Mammary epithelial cell (primary cell): ENCODE measurements around the gene WSB1.

ENCODE experiments used
- EZH2 ChIP-seq: IDR thresholded peaks from 2 replicates; pipeline ENCODE4 v1.6.1; 2012; ENCODE audit warnings: low read length, inconsistent platforms, borderline replicate concordance
- TF ChIP-seq, protein P1 (sequence below), 2 donors: IDR thresholded peaks in 1 of 2; conservative IDR thresholded peaks in 1 of 2; 2 replicates each; pipeline ENCODE4 v1.5.1; 2011 to 2012; ENCODE audit warnings: inconsistent platforms in 2 of 2, low read length in 2 of 2, mild to moderate bottlenecking in 2 of 2, control low read depth in 1 of 2, low read depth in 1 of 2; ENCODE audit not compliant: insufficient read depth in 1 of 2; ENCODE audit errors: extremely low read depth in 1 of 2

DNA sequence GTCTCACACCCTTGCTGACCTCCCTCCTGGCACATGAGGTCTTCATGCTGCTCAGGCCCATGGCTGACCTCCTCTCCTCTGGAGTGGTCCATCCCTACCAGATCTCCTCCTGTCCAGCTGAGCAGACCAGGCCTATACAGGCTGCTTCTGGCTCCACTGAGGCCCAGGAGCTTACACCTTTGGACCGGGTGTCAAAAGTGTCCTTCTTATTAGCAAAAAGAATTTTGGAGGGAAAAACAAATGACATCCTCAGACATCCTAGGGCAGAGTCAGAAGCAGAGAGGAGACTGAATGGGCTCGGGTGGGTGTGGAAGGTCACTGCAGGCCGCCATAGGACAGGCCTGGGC is 38.1 kb downstream of the WSB1 start:
- TF ChIP-seq, protein P1, sequence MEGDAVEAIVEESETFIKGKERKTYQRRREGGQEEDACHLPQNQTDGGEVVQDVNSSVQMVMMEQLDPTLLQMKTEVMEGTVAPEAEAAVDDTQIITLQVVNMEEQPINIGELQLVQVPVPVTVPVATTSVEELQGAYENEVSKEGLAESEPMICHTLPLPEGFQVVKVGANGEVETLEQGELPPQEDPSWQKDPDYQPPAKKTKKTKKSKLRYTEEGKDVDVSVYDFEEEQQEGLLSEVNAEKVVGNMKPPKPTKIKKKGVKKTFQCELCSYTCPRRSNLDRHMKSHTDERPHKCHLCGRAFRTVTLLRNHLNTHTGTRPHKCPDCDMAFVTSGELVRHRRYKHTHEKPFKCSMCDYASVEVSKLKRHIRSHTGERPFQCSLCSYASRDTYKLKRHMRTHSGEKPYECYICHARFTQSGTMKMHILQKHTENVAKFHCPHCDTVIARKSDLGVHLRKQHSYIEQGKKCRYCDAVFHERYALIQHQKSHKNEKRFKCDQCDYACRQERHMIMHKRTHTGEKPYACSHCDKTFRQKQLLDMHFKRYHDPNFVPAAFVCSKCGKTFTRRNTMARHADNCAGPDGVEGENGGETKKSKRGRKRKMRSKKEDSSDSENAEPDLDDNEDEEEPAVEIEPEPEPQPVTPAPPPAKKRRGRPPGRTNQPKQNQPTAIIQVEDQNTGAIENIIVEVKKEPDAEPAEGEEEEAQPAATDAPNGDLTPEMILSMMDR (conservative IDR thresholded peaks at IDR 0.05 in 1 of 2, IDR thresholded peaks at IDR 0.05 in 1 of 2; ENCODE audit: extremely low read depth in 1 of 2, insufficient read depth in 1 of 2, low read depth in 1 of 2, low read length in 2 of 2): no peak
- TF ChIP-seq EZH2: no peak
